ENCODE measurements around the gene ACTA2.

Gene ACTA2

DNA sequence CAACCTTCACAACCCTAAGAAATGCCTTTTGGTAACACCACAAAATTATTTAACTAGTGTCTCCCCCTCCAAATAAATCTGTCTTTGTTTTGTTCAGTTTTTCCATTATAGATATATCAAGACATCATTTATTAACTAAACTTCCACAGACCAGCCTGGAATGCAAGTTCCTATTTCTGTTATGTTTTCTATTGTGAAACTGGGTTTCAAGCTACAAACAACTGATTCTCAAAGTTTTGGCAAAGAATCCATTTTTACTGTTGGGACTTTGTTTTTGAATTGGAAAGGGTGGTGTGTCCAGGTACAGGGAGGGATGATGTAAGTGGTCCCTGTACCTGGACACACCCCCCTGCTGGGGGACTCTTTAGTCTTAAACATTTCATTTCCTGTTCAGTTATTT lies 36.3 kb downstream of the ACTA2 start:
- no peak for TF ChIP-seq CTCF (IDR thresholded peaks at IDR 0.05; ENCODE audit: low read depth, low read length)
- H3K4me3 ChIP-seq (ENCODE audit: low read depth, low read length), result no peak overlapping the region

GRCh38 chr10:88915781-88916180 lies 36.8 kb downstream of the ACTA2 start:
- H3K4me3 ChIP-seq (ENCODE audit: low read depth, low read length), result no peak overlapping the region
- TF ChIP-seq CTCF (IDR thresholded peaks at IDR 0.05; ENCODE audit: low read depth, low read length), result no peak

DNA sequence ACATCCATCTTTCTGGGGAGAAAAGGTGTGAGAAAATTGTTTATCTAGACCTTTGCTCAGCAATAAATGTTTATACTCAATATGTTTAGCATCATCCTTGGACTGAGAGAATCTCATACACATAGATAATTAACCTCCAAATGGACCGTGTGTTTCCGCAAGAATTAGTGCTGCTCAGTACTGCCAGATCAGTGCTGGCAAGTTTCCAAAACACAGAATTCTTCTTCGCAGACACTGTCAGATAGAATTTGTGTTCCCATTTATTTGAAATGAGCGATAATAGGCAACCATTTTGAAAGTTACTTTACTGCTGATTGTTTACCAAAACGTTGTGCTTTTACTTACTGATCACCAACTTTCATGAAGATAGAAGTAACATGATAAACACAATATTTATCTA lies 38.8 kb downstream of the ACTA2 start:
- H3K4me3 ChIP-seq (ENCODE audit: low read depth, low read length), result no peak overlapping the region
- TF ChIP-seq CTCF (IDR thresholded peaks at IDR 0.05; ENCODE audit: low read depth, low read length), result no peak

GRCh38 chr10:88913127-88913526 lies 39.4 kb downstream of the ACTA2 start:
- no peak for TF ChIP-seq CTCF (IDR thresholded peaks at IDR 0.05; ENCODE audit: low read depth, low read length)
- H3K4me3 ChIP-seq (ENCODE audit: low read depth, low read length), result no peak overlapping the region

GRCh38 chr10:88911851-88912250 lies 40.7 kb downstream of the ACTA2 start:
- no peak for TF ChIP-seq CTCF (IDR thresholded peaks at IDR 0.05; ENCODE audit: low read depth, low read length)

DNA sequence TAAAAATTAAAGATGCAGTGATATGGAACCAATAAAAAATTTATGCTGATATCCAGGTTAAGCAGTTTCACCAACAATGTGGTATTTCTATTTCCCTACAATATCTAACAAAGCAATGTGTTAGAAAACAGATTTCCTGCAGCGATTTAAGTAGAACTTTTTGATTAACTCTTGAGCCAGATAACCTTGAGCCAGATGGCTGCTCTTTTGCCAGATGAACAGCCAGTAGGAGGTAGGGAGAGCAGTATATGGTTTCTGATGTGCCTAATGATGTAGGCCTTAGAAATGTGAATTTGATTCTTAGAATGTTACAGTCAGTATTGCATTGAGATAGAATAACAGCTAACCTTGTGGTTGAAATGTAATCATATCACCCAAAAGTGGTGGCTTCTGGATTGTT lies 41.5 kb downstream of the ACTA2 start:
- no peak for TF ChIP-seq CTCF (IDR thresholded peaks at IDR 0.05; ENCODE audit: low read depth, low read length)
- no peak overlapping the region for H3K4me3 ChIP-seq (ENCODE audit: low read depth, low read length)

More at GRCh38 chr10:88911851-88912250, 40.7 kb downstream of the ACTA2 start:
- H3K4me3 ChIP-seq (ENCODE audit: low read depth, low read length), result no peak overlapping the region

DNA sequence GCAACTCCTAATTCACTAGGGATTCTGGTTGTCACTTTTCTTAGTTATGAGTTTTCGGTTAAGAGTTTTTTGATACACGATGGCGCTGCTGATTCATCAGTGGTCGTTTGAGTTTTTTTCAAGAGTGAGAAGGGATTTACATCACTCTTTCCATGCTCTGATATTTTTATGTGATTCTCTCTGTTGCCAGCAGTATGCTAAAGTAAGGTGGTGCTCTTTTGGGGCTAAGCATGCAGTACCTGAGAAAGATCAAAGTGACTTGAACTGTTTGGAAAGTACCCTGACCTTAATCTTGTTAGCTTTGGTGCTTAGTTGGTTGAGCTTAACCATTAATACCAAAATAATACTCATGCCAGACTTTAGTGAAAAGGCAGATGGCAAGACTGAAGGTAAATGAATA lies 44.4 kb downstream of the ACTA2 start:
- TF ChIP-seq CTCF (IDR thresholded peaks at IDR 0.05; ENCODE audit: low read depth, low read length), result no peak
- H3K4me3 ChIP-seq (ENCODE audit: low read depth, low read length), result no peak overlapping the region
